ENCODE results near the gene ZFP14.

The ZFP14 gene

GRCh38 chr19:36378625-36379509 is at the start of gene ZFP14:
ZFP14 (minus strand) TSS chr19:36379201; CDS start chr19:36367892, 11,309 bp downstream.
- peak; percentile 96 for DNase-seq (ENCODE audit: low spot score)

- no peak for DNase-seq (ENCODE audit: low spot score)
Observed at GRCh38 chr19:36423925-36424324, 44.9 kb upstream of the ZFP14 start.

DNA sequence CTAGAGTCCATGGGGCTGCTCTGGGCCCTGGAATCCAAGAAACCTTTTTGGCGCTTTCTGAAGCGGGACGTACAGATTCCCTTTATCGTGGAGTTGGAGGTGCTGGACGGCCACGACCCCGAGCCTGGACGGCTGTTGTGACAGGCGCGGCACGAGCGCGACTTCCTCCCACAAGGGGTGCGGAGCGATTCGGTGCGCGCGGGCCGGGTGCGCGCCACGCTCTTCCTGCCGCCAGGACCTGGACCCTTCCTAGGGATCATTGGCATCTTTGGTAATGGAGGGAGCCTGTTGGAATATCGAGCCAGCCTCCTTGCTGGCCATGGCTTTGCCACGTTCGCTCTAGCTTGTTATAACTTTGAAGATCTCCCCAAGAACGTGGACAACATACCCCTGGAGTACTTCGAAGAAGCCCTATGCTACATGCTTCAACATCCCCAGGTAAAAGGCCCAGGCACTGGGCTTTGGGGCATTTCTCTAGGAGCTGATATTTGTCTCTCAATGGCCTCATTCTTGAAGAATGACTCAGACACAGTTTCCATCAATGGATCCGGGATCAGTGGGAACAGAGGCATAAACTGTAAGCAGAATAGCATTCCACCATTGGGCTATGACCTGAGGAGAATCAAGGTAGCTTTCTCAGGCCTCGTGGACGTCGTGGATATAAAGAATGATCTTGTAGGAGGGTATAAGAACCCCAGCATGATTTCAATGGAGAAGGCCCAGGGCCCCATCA is 42.9 kb upstream of the ZFP14 start:
- DNase-seq (ENCODE audit: low spot score), result no peak

- DNase-seq (ENCODE audit: low spot score), result no peak
Observed at GRCh38 chr19:36420961-36421748, 42.2 kb upstream of the ZFP14 start.

DNA sequence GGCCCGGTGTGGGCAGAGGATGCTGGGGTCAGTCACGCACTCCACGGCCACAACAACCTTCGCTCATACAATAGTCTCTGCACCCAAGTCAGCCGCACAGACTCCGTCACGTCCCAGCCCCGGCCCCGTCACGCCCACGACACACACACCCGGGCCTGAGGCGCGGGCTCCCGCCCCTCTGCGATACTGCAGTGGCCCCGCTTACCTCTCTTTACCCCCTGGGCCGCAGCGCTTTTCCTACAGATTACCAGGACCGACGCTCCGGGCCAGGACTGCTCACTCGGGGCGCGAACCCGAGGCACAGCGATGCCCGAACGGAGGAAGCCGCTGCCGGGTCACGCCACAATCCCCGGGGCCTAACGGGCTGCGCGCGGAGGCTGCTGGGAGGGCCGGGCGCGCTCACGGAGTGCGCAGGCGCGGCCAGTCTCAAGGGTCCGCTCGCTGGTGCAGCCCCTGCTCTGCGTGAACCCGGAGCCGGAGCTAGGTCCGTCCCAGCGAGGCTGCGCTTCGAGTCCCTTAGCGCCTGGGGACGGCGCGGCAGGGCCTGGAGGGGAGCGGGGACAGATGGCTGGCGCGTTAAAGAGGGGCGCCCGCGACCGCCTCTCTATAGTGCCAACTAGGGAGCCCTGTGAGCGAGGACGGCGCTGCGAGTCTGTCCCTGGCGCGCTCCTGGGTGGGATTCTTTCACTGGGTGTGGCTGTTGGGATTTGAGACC is 39.4 kb upstream of the ZFP14 start, which contains the start of gene ZFP82:
Gene ZFP82, minus strand, starts transcription at position 358 of the 715 bp plus-strand sequence. CDS start 8,855 bp downstream, outside the sequence.
- DNase-seq (ENCODE audit: low spot score), result peak; percentile 75

DNA sequence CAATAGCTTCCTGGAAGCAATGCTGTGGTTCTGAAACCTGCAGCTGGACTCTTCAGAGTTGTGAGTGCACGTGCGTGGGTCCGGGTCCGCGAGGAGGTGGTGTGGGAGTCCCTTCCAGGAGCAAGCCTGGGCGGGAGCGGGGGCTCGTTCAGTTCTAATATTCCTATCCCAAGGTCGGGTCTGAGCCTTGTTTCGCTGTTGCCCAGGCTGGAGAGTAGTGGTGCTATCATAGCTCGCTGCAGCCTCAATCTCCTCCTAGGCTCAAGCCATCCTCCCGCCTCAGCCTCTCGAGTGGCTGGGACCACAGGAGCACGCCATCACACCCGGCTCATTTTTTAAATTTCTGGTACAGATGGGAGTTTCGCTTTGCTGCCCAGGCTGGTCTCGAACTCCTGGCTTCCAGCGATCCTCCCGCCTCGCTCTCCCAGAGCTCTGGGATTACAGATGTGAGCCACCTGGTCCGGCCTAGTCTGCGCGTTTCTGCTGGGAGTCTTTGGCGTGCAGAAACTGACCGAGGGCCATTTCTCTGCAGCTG is 38.8 kb upstream of the ZFP14 start:
- DNase-seq (ENCODE audit: low spot score), result no peak

DNA sequence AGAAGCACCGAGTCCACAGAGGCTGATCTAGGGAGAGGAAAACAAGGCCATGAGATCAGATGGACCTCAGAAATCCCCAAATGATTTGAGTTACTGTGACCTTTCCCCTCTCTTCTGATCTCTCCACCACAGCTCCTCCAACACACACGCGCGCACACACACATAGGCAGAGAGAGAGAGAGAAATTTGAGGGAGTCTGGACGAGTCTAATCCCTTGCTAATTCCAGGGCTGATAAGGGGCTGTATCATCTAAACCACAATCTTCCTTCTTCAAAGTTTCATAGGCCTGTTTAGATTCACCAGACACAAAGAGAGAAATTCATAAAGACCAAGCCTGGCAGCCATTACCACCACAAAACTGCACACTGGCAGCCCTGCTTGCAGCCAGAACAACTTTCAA is 30.8 kb upstream of the ZFP14 start:
- no peak for DNase-seq (ENCODE audit: low spot score)

DNA sequence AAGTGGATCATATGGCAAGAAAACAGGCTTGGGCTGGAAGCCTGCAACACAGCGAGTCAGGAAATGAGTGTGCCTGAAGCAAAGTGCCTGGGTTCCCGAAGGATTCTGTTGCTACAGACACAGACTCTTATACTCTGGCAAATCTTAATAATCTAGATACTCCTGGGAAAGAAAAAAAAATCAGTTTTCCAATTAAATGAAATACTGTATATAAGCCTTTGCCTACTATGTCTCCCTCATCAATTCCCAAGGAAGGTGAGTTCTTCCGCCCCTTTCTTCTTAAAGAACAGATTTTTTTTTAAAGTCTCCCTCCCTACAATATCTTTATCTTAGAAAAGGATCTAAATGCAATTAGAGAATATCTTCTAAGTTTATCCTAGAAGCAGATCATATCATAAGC is 29.1 kb upstream of the ZFP14 start:
- no peak for DNase-seq (ENCODE audit: low spot score)

GRCh38 chr19:36404498-36404897 is 25.5 kb upstream of the ZFP14 start:
- DNase-seq (ENCODE audit: low spot score), result no peak

- no peak for DNase-seq (ENCODE audit: low spot score)
Observed at GRCh38 chr19:36401475-36401874, 22.5 kb upstream of the ZFP14 start.

DNA sequence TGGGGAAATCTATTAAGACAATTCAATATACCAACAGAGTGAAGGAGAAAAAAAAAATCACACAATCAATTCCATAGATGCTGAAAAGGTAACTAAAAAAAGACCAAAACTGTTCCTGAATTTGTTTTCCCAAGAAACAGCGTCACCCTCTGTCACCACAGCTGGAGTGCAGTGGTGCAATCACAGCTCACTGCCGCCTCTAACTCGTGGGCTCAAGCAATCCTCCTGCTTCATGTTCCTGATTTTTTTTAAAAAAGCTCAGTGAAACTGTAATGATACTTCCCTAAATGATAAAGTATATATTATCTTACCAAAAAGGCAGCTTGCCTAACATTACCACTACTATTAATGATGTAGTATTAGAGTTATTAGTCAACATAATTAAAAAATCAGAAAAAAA is 19.6 kb upstream of the ZFP14 start:
- no peak for DNase-seq (ENCODE audit: low spot score)

- DNase-seq (ENCODE audit: low spot score), result no peak
Observed at GRCh38 chr19:36392916-36393673, 14.1 kb upstream of the ZFP14 start.

DNA sequence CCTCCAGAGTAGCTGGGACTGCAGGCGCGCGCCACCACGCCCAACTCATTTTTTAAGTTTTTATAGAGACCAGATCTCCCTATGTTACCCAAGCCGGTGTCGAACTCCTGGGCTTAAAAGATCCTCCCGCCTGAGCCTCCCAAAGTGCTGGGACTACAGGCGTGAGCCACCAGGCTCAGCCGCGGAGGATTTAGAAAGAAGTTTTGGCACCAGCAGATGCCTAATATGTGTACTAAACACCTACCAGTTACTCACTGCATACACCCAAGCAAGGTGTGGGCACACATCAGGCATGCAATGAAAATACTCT is 464 bp upstream of the ZFP14 start:
- DNase-seq (ENCODE audit: low spot score), result no peak

DNA sequence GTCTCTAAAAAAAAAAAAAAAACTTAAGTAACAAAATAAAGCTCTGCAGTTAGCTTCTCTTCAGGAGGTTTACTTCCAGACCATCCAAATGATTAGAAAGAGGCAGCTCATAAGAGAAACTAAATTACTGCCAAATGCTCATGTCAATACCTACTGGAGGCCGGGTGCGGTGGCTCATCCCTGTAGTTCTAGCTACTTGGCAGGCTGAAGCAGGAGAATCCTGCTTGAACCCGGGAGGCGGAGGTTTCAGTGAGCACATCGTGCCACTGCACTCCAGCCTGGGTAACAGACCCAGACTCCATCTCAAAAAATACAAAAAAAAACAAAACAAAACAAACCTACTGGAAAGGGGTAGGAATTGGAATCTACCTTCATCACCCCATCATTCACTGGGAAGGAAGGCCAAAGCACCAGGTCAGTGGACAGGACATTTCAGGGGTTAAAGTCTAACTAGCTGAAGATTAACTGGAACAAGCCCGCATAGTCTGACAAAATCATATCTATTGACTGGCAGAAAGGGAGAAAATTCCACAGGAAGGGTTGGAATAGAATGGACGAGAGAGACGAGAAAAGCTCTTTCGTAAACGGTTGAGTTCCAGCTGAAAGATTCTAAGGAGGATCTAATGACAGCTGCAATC is 1.3 kb downstream of the ZFP14 start:
- DNase-seq (ENCODE audit: low spot score), result no peak

GRCh38 chr19:36373638-36374156 is 5.3 kb downstream of the ZFP14 start:
- no peak for DNase-seq (ENCODE audit: low spot score)

DNA sequence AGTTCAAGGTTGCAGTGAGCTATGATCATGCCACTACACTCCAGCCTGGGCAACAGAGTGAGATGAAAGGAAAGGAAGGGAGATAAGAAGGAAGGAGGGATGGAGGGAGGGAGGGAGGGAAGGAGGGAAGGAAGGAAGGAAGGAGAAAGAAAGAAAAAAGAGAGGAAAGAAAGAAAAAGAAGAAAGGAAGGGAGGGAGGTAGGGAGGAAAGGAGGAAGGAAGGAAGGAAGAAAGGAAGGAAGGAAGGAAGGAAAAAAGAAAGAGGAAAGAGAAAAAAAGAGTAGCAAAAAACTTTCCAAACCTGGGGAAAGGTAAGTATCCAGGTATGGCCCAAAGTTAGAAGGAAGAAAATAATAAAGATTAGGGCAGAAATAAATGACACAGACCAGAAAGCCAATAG is 7.1 kb downstream of the ZFP14 start:
- no peak for DNase-seq (ENCODE audit: low spot score)

- DNase-seq (ENCODE audit: low spot score), result no peak
Observed at GRCh38 chr19:36363845-36364244, 15.2 kb downstream of the ZFP14 start.

- no peak for DNase-seq (ENCODE audit: low spot score)
Observed at GRCh38 chr19:36340786-36341372, 38.1 kb downstream of the ZFP14 start.

DNA sequence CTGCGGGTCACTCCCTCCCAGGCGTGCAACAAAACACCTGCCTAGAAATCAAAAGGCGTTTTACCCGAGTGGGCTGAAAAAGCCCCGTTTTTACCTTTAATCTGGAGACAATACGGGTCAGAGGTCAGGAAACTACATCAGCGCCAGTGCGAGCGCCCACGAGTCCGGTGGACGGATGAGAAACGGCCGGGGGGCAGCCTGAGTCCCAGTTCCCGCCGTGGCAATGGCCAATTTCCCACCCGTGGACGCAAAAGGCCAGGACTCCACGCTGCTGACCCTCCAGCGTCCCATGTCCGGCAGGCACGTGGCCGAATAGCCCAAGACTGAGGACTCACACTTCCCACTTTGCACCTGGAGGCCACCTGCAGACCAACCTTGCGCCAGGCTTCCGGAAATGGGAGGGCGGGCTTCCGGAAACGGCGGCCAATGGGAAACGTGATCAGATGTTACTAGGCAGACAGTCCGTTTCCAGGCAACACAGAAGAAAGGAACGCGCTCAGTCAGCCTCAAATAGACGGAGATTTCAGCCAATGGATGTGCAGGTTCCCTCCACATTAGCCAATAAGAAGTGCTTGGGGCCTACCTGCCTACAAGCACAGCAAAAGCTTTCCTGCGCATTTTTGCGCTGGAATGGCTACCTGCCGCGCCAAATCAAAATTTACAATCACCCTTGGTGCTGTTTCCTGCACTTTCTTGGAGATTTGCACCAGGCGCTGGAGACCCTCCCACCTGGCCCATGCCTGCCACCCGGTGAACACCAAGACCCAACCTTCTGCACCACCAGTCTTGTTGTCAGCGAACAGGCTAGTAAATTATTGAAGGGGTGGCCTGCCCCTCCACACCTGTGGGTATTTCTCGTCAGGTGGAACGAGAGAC is 47.4 kb downstream of the ZFP14 start:
- DNase-seq (ENCODE audit: low spot score), result peak; percentile 76

Data from CD4-positive, alpha-beta T cell treated with Interleukin-15 for 4 hours (primary cell).